ENCODE measurements around the gene TTC19. TPM values are rescaled to one million over a fixed set of nuclear protein-coding genes. Genes with fewer than 3 reads are reported as not detected.
"Not testable (repeated sequence)": the region's sequence is repeated elsewhere in the genome, so short reads cannot be mapped to it uniquely, and the experiment has no call there.

TTC19 gene
- total RNA-seq, 4 donors from 2014 or later, result 103 to 160 (median 134) TPM

DNA sequence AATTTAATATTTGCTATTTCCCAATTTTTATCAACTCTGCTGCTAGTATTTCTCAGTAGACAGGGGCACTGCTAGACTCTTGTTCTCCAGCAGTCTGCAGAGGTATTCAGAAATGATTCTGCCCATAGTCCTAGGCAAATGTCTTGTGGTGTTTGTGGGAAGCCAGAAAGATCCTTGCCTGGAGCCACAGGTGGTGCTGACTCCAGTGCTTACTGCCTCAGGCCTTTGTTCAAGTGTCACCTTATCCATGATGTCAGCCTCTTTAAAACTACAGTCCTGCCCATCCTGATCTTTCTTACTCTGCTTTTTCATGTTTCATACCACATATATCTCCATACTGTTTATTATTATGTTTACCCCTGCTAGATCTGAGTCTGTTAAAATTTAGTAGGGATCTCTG is 26.6 kb upstream of the TTC19 start:
- DNase-seq, result no peak
- H3K36me3 ChIP-seq, result peaks cover 0 to 7% of the 10 kb centered on the region in 2 donors
- TF ChIP-seq, protein P1, sequence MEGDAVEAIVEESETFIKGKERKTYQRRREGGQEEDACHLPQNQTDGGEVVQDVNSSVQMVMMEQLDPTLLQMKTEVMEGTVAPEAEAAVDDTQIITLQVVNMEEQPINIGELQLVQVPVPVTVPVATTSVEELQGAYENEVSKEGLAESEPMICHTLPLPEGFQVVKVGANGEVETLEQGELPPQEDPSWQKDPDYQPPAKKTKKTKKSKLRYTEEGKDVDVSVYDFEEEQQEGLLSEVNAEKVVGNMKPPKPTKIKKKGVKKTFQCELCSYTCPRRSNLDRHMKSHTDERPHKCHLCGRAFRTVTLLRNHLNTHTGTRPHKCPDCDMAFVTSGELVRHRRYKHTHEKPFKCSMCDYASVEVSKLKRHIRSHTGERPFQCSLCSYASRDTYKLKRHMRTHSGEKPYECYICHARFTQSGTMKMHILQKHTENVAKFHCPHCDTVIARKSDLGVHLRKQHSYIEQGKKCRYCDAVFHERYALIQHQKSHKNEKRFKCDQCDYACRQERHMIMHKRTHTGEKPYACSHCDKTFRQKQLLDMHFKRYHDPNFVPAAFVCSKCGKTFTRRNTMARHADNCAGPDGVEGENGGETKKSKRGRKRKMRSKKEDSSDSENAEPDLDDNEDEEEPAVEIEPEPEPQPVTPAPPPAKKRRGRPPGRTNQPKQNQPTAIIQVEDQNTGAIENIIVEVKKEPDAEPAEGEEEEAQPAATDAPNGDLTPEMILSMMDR (IDR thresholded peaks at IDR 0.05), result no peak
- H3K4me1 ChIP-seq, result no peaks in the 10 kb centered on the region
- no peak overlapping the region for H3K4me3 ChIP-seq (replicated peaks in 1 of 3)
- no peaks in the 10 kb centered on the region for H3K27me3 ChIP-seq
- intact Hi-C loops (cut with DNase I), result no loop called here
- H3K9me3 ChIP-seq, result no peaks in the 10 kb centered on the region
- no peak overlapping the region for H3K27ac ChIP-seq

DNA sequence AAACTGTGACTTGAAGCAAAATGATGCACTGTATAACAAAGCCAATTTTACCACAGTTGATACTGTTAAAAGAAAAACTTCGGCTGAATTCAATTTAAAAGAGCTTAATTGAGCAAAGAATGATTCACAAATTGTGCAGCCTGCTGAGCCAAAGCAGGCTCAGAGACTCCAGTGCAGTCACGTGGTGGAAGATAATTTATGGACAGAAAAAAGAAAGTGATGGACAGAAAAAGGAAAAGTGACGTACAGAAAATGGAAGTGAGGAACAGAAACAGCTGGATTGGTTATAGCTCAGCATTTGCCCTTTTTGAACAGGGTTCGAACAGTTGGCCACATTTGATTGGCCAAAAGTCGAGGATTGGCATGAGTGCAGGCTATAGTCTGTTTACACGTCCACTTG is 25.8 kb upstream of the TTC19 start:
- intact Hi-C loops (cut with DNase I), result no loop called here

DNA sequence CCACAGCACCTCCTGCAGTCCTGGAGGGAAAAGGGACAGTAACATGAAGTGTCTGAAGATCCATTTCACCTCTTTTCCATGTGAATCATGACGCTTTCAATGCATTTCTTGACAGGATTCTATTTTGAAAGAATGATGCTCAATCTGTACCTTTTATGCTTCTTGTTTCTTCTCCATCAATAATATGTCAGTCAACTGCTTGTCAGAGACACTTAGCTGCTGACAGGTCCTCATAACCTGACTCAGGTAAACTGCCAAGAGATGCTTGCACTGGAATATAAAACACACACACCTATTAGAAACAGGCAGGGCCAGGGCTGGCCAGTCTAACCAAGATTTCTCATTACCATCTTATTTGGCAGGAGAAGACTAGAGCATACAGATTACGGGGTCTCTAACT is 21.7 kb upstream of the TTC19 start:
- Histone ChIP-seq H3K27ac (no peak overlapping the region), H3K4me3 (replicated peaks in 1 of 3) (no peak overlapping the region), H3K27me3 (no peaks in the 10 kb centered on the region), H3K36me3 (peaks cover 20 to 22% of the 10 kb centered on the region in 2 donors), H3K4me1 (no peaks in the 10 kb centered on the region), H3K9me3 (no peaks in the 10 kb centered on the region)
- DNase-seq, result no peak
- 99 to 100% methylated on average over 2 of the region's 2 CpGs for WGBS, 2 donors
- intact Hi-C loops (cut with DNase I), result no loop called here
- TF ChIP-seq, protein P1 (IDR thresholded peaks at IDR 0.05), result no peak
- no peak for TF ChIP-seq POLR2A (IDR thresholded peaks at IDR 0.05)

More for the DNA sequence above, 25.8 kb upstream of the TTC19 start:
- H3K27me3 ChIP-seq, result no peaks in the 10 kb centered on the region
- H3K36me3 ChIP-seq, result peaks cover 0 to 8% of the 10 kb centered on the region in 2 donors
- DNase-seq, result no peak
- TF ChIP-seq, protein P1 (IDR thresholded peaks at IDR 0.05), result no peak
- TF ChIP-seq POLR2A (IDR thresholded peaks at IDR 0.05), result no peak
- H3K27ac ChIP-seq, result no peak overlapping the region
- no peak overlapping the region for H3K4me3 ChIP-seq (replicated peaks in 1 of 3)
- H3K9me3 ChIP-seq, result no peaks in the 10 kb centered on the region
- no peaks in the 10 kb centered on the region for H3K4me1 ChIP-seq
- 84 to 92% methylated on average over 6 of the region's 6 CpGs for WGBS, 2 donors

DNA sequence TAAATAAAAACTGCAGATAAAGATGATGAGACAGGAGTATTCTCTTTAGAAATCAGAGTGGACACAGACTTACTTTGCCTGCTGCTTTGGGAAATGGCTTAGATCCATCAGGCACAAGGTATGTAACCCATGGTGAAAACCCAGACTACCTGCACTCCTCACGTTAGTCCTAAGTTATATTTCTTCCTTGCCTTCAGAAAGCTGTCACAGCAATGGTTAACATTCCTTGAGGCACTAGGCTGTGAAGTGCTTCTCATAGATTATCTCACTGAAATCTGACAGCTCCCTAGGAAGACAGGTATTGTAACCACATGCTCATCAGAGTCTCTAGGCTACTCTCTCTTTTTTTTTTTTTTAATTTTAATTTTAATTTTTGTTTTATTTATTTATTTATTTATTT is 21.0 kb upstream of the TTC19 start:
- H3K4me1 ChIP-seq, result no peaks in the 10 kb centered on the region
- H3K4me3 ChIP-seq (replicated peaks in 1 of 3), result no peak overlapping the region
- DNase-seq, result no peak
- no peak overlapping the region for H3K27ac ChIP-seq
- H3K27me3 ChIP-seq, result no peaks in the 10 kb centered on the region
- TF ChIP-seq, protein P1 (IDR thresholded peaks at IDR 0.05), result no peak
- no peak for TF ChIP-seq POLR2A (IDR thresholded peaks at IDR 0.05)
- WGBS, 2 donors, result 89 to 96% methylated on average over 1 of the region's 1 CpG
- peaks cover 20 to 22% of the 10 kb centered on the region in 2 donors for H3K36me3 ChIP-seq
- no peaks in the 10 kb centered on the region for H3K9me3 ChIP-seq
- intact Hi-C loops (cut with DNase I), result no loop called here

DNA sequence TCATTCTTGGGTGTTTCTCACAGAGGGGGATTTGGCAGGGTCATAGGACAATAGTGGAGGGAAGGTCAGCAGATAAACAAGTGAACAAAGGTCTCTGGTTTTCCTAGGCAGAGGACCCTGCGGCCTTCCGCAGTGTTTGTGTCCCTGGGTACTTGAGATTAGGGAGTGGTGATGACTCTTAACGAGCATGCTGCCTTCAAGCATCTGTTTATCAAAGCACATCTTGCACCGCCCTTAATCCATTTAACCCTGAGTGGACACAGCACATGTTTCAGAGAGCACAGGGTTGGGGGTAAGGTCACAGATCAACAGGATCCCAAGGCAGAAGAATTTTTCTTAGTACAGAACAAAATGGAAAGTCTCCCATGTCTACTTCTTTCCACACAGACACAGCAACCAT is 20.6 kb upstream of the TTC19 start:
- WGBS, 2 donors, result 58 to 86% methylated on average over 3 of the region's 4 CpGs
- peaks cover 20 to 22% of the 10 kb centered on the region in 2 donors for H3K36me3 ChIP-seq

DNA sequence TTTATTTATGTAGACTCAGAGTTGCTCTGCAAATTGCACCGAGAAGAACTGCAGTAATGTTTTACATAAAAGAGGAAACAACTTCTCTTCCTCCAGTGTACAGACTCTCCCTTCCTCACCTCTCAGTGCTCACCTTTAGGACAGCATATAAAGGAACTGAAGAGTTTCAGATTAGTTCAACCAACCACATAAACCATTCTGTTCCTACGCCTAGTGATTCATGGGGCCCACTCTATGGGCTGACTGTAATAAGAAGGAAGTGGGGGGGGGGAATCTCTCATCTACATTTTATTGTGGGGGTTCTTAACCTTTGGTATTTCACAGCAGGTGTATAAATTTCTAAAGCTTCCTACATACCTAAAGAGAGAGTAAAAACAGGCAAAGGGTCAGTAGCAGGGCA is 18.4 kb upstream of the TTC19 start:
- Histone ChIP-seq H3K9me3 (no peaks in the 10 kb centered on the region), H3K4me3 (replicated peaks in 1 of 3) (no peak overlapping the region), H3K4me1 (no peaks in the 10 kb centered on the region), H3K27me3 (no peaks in the 10 kb centered on the region), H3K36me3 (peaks cover 33 to 35% of the 10 kb centered on the region in 2 donors), H3K27ac (no peak overlapping the region)
- no peak for DNase-seq
- 42 to 50% methylated on average over 2 of the region's 2 CpGs for WGBS, 2 donors
- intact Hi-C loops (cut with DNase I), result no loop called here
- TF ChIP-seq, protein P1 (IDR thresholded peaks at IDR 0.05), result no peak

More for the DNA sequence above, 20.6 kb upstream of the TTC19 start:
- H3K9me3 ChIP-seq; intact Hi-C loops (cut with DNase I); H3K4me1 ChIP-seq; H3K4me3 ChIP-seq (replicated peaks in 1 of 3); DNase-seq; H3K27me3 ChIP-seq; H3K27ac ChIP-seq: not testable (repeated sequence)
